GM18861 (cell line): ENCODE data around the gene SYNJ2BP.

Experiments used
- ATAC-seq: cut with Tn5 transposase; IDR thresholded peaks from one replicate; pipeline ENCODE4 v1.9.1; 2021; ENCODE audit not compliant: unreplicated experiment

Gene SYNJ2BP

DNA sequence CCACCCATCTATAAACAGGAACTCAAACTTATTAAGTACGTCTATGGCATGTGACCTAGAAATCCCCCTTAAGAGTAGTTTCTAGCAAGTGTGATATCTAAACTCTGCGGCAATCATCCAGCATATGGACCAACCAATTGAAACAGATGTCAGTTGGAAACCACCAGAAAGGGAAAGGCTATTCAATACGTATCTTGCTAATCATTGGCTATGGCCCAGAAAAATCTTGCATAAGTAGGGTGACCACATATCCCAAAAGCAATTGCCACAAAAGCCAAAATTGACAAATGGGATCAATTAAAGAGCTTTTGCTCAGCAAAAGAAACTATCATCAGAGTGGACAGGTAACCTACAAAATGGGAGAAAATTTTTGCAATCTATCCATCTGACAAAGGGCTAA is 24.2 kb downstream of the SYNJ2BP start:
- no peak for ATAC-seq

DNA sequence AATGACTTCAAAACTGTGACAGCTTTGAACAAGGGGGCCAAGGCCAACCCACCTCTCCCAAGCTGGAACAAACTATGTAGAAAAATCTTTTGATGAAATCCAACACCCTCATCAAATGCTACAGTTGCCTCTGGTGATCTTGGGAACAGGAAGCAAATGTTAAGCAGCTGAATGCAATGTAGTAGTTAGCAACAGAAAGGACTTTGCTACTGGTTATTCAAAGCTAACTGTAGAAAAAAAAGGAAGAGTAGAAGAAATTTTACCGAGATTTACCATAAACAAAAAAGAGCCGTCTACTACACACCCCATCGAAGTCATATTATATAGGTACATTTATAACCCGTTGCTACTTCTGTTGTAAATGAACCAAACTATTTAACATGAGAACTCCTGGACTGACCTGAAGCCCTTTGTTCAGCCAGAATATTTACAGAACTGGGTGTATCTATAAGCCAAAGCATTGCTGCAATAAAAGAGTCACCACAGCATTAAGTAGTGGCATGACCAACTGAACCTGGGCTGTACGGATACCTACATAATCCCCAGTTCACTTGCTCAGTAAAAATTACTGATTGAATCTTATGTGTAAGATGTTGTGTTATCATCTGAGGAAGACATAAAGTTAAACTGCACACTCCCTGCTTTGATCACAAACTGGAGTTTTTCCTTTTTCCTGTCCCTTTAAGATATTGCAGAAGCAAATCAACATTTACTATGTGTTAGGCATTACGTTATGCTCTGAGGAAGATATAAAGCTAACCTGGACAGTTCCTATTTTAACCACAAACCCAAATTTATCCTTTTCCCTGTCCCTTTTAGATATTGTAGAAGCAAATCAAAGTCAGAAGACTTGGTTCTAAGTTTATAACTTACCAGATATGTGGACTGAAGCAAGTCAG is 25.1 kb downstream of the SYNJ2BP start:
- no peak for ATAC-seq

DNA sequence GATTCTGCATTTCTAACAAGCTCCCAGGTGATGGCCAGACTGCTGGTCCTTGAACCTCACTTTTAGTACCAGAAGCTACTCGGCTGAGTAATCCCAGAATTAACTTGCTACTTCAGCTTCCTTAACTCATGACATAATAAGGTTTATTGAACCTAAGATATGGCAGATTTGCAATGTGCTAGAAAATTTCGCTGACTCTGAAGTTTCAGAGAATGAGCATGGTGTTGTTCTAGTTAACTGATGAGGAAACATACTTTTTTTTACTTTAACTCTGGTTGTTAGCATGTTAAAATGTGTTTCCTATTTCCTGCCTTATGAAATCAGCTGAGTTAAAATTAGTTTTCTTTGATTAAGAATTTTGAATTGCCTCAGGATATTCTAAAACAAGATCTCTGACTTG is 34.4 kb downstream of the SYNJ2BP start:
- no peak for ATAC-seq

DNA sequence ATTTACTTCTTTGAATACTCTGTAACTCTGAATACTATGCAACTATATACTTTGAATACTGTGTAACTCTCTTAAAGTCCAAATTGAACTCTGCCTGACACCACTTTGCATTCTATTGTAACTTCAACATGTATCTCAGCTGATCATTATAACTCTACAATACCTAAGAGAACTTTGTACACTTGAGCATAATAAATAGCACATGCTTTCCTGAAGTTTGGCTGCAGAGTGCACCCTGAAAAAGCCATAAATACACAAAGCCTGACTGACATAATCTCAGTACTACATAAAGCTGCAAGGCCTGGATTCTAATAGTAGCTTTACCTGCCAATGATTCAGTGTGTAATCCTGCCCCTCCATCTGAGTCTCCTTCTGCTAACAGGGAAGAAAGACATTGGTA is 36.1 kb downstream of the SYNJ2BP start:
- ATAC-seq = no peak

DNA sequence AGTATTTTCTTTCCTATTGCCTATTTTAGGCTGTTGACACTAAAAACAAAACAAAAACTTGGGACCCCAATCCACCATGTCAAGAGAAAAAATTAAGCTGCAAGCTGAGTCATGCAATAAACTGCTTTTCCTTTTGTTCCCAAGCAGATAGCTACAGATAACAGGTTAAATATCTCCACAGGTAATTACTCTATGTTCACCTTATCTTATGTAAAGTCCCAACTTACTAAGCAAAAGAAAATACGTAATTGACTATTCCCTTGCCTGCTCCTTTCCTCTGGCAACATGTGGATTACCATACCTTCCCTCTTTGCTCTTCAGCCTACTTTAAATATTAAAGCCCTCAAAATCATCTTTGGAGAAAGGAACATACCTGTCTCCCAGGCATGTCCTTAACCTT is 38.2 kb downstream of the SYNJ2BP start:
- ATAC-seq = no peak
